OCI-LY3 (cell line): ENCODE measurements around the gene REN.

ENCODE experiments used
- H2AFZ ChIP-seq: fragments of 200-600, 300-600 bp; shearing (Covaris generic); 2 replicates; pipeline ENCODE4 v1.6.0; 2014; ENCODE audit warnings: antibody characterized with exemption, low read depth, low read length
- H3K27ac ChIP-seq: fragments of 200-600, 300-600 bp; sonication (generic); 2 replicates; pipeline ENCODE4 v1.5.1; 2014; ENCODE audit warnings: mild to moderate bottlenecking, low read length, moderate library complexity, mixed read lengths
- H3K27me3 ChIP-seq: fragments of 200-600, 300-600 bp; sonication (generic); 2 replicates; pipeline ENCODE4 v1.6.1; 2014; ENCODE audit warnings: low read depth, low read length, mixed read lengths
- H3K36me3 ChIP-seq: fragments of 200-600, 300-600 bp; sonication (generic); replicated peaks from 2 replicates; pipeline ENCODE3; 2014; ENCODE audit warnings: low read depth, low read length, mixed read lengths
- H3K4me1 ChIP-seq: fragments of 300-600, 200-600 bp; sonication (generic); 2 replicates; pipeline ENCODE4 v1.6.1; 2014; ENCODE audit warnings: low read length, mixed read lengths
- H3K4me2 ChIP-seq: fragments of 200-600, 300-600 bp; sonication (generic); 2 replicates; pipeline ENCODE4 v1.6.1; 2014; ENCODE audit warnings: low read length, mixed read lengths
- H3K4me3 ChIP-seq: fragments of 300-600, 200-600 bp; sonication (generic); 2 replicates; pipeline ENCODE4 v1.5.1; 2014; ENCODE audit warnings: antibody characterized with exemption, mild to moderate bottlenecking, low read length, moderate library complexity
- H3K79me2 ChIP-seq: fragments of 300-600, 200-600 bp; shearing (Covaris generic); 2 replicates; pipeline ENCODE4 v1.6.1; 2014; ENCODE audit warnings: mild to moderate bottlenecking, low read length, mixed read lengths
- H3K9ac ChIP-seq: fragments of 300-600, 200-600 bp; shearing (Covaris generic); 2 replicates; pipeline ENCODE4 v1.6.0; 2014; ENCODE audit warnings: mild to moderate bottlenecking, low read length, moderate library complexity
- H3K9me3 ChIP-seq: fragments of 200-600, 300-600 bp; shearing (Covaris generic); 2 replicates; pipeline ENCODE4 v1.6.1; 2014; ENCODE audit warnings: low read length, mixed read lengths; ENCODE audit not compliant: insufficient read depth
- H4K20me1 ChIP-seq: fragments of 200-600, 300-600 bp; sonication (generic); 2 replicates; pipeline ENCODE4 v1.6.1; 2016; ENCODE audit warnings: low read length, mixed read lengths; ENCODE audit not compliant: insufficient read depth
- CTCF ChIP-seq: fragments of 200-600, 300-600 bp; sonication (generic); IDR thresholded peaks from 2 replicates; pipeline ENCODE4 v1.5.1; 2014; ENCODE audit warnings: antibody characterized with exemption, low read length, low read depth
- EZH2phosphoT487 ChIP-seq: fragments of 200-600 bp; shearing (Covaris generic); IDR thresholded peaks from 2 replicates; pipeline ENCODE4 v1.6.1; 2018; ENCODE audit warnings: antibody characterized with exemption, mixed run types, low read depth

REN gene

GRCh38 chr1:204108312-204109141 is 57.6 kb downstream of the REN start:
- no peak overlapping the region for H3K9ac ChIP-seq
- no peak overlapping the region for H3K4me2 ChIP-seq
- no peaks in the 10 kb centered on the region for H4K20me1 ChIP-seq
- no peaks in the 10 kb centered on the region for H3K36me3 ChIP-seq
- no peak overlapping the region for H3K4me3 ChIP-seq
- TF ChIP-seq CTCF = no peak
- TF ChIP-seq EZH2phosphoT487 = no peak
- no peak overlapping the region for H2AFZ ChIP-seq
- no peak overlapping the region for H3K27ac ChIP-seq
- H3K79me2 ChIP-seq = no peaks in the 10 kb centered on the region
- H3K4me1 ChIP-seq = no peaks in the 10 kb centered on the region
- no peaks in the 10 kb centered on the region for H3K9me3 ChIP-seq
- peaks cover 7% of the 10 kb centered on the region; the same call in 1 of the 2 replicates for H3K27me3 ChIP-seq

GRCh38 chr1:204107892-204108291 is 58.2 kb downstream of the REN start:
- H3K4me1 ChIP-seq = no peaks in the 10 kb centered on the region
- no peak overlapping the region for H3K4me2 ChIP-seq
- H3K27ac ChIP-seq = no peak overlapping the region
- H3K36me3 ChIP-seq = no peaks in the 10 kb centered on the region
- TF ChIP-seq EZH2phosphoT487 = no peak
- TF ChIP-seq CTCF = no peak
- no peak overlapping the region for H2AFZ ChIP-seq
- no peak overlapping the region for H3K9ac ChIP-seq
- H4K20me1 ChIP-seq = no peaks in the 10 kb centered on the region
- H3K27me3 ChIP-seq = peaks cover 7% of the 10 kb centered on the region; the same call in 1 of the 2 replicates
- H3K4me3 ChIP-seq = no peak overlapping the region
- no peaks in the 10 kb centered on the region for H3K79me2 ChIP-seq
- no peaks in the 10 kb centered on the region for H3K9me3 ChIP-seq

- Histone ChIP-seq H3K9me3 (no peaks in the 10 kb centered on the region), H3K36me3 (no peaks in the 10 kb centered on the region), H3K9ac (no peak overlapping the region), H3K4me2 (no peak overlapping the region), H3K79me2 (no peaks in the 10 kb centered on the region), H3K27me3 (peaks cover 7% of the 10 kb centered on the region; the same call in 1 of the 2 replicates), H2AFZ (no peak overlapping the region), H3K4me1 (no peaks in the 10 kb centered on the region), H4K20me1 (no peaks in the 10 kb centered on the region), H3K4me3 (no peak overlapping the region), H3K27ac (no peak overlapping the region)
- TF ChIP-seq EZH2phosphoT487 (no peak), CTCF (no peak)
Observed at GRCh38 chr1:204106825-204107224, 59.3 kb downstream of the REN start.

GRCh38 chr1:204105131-204105515 is 61.0 kb downstream of the REN start:
- Histone ChIP-seq H3K36me3 (no peaks in the 10 kb centered on the region), H3K4me1 (no peaks in the 10 kb centered on the region), H3K79me2 (no peaks in the 10 kb centered on the region), H3K9me3 (no peaks in the 10 kb centered on the region), H3K27me3 (peaks cover 7% of the 10 kb centered on the region; the same call in 1 of the 2 replicates), H3K4me2 (no peak overlapping the region), H4K20me1 (no peaks in the 10 kb centered on the region), H2AFZ (no peak overlapping the region), H3K9ac (no peak overlapping the region), H3K27ac (no peak overlapping the region), H3K4me3 (no peak overlapping the region)
- TF ChIP-seq EZH2phosphoT487 (no peak), CTCF (no peak)
